MCF 10A (cell line): ENCODE data around the gene MAML2. TPM values are rescaled to one million over a fixed set of nuclear protein-coding genes. Genes with fewer than 3 reads are reported as not detected.

ENCODE experiments used
- BruUV-seq: library from RNA; stranded (reverse); fragments of 400-500 nt; replicated peaks from 2 replicates; lab custom pipeline; 2021; lab: Mats Ljungman, UMichigan
- CTCF ChIA-PET: fragments of 300-600 bp; sonication (Branson Sonifier 250); formaldehyde crosslinking; extraction: SDS; loops from one replicate; lab custom pipeline; 2021; ENCODE audit warnings: antibody characterized with exemption, inconsistent platforms; lab: Yijun Ruan, JAX
- POLR2A ChIA-PET: fragments of 300-600, 350-650 bp; sonication (Branson Sonifier 250); formaldehyde crosslinking; extraction: SDS; loops from one replicate; lab custom pipeline; 2020; ENCODE audit warnings: antibody characterized with exemption, inconsistent platforms; lab: Yijun Ruan, JAX
- DNase-seq: peaks from one replicate; pipeline ENCODE4 v3.0.0-alpha.2; 2018; ENCODE audit not compliant: unreplicated experiment
- H3K27ac Mint-ChIP-seq: one replicate; pipeline ENCODE4 v1.8.0; 2022; ENCODE audit warnings: mild to moderate bottlenecking, low read depth, mixed read lengths; ENCODE audit not compliant: unreplicated experiment
- H3K27me3 Mint-ChIP-seq: one replicate; pipeline ENCODE4 v1.8.0; 2022; ENCODE audit warnings: mixed read lengths; ENCODE audit not compliant: insufficient read depth, unreplicated experiment
- H3K36me3 Mint-ChIP-seq: one replicate; pipeline ENCODE4 v1.8.0; 2022; ENCODE audit warnings: mild to moderate bottlenecking, moderate library complexity, mixed read lengths; ENCODE audit not compliant: insufficient read depth, unreplicated experiment
- H3K4me1 Mint-ChIP-seq: one replicate; pipeline ENCODE4 v1.8.0; 2022; ENCODE audit warnings: mixed read lengths; ENCODE audit not compliant: insufficient read depth, unreplicated experiment
- H3K4me3 Mint-ChIP-seq: one replicate; pipeline ENCODE4 v1.8.0; 2022; ENCODE audit warnings: mild to moderate bottlenecking, moderate library complexity, mixed read lengths; ENCODE audit not compliant: unreplicated experiment
- H3K9me3 Mint-ChIP-seq: one replicate; pipeline ENCODE4 v1.8.0; 2022; ENCODE audit warnings: mixed read lengths; ENCODE audit not compliant: unreplicated experiment
- intact Hi-C: fragments of 100-400 bp; cut with micrococcal nuclease; formaldehyde crosslinking; loops from 2 replicates; pipeline ENCODE4 v1.14.1; 2022
- total RNA-seq: library from RNA; stranded (reverse); gene quantifications from 2 replicates; pipeline ENCODE4 v1.2.3, GENCODE V29; 2022
- TF ChIP-seq, protein P1 (sequence below): fragments of 200-600 bp; IDR thresholded peaks from one replicate; pipeline ENCODE4 v1.8.0; 2022; ENCODE audit warnings: antibody characterized with exemption, mild to moderate bottlenecking; ENCODE audit not compliant: unreplicated experiment

The MAML2 gene
- total RNA-seq, 1 experiment from 2014 or later: 8.6 TPM

DNA sequence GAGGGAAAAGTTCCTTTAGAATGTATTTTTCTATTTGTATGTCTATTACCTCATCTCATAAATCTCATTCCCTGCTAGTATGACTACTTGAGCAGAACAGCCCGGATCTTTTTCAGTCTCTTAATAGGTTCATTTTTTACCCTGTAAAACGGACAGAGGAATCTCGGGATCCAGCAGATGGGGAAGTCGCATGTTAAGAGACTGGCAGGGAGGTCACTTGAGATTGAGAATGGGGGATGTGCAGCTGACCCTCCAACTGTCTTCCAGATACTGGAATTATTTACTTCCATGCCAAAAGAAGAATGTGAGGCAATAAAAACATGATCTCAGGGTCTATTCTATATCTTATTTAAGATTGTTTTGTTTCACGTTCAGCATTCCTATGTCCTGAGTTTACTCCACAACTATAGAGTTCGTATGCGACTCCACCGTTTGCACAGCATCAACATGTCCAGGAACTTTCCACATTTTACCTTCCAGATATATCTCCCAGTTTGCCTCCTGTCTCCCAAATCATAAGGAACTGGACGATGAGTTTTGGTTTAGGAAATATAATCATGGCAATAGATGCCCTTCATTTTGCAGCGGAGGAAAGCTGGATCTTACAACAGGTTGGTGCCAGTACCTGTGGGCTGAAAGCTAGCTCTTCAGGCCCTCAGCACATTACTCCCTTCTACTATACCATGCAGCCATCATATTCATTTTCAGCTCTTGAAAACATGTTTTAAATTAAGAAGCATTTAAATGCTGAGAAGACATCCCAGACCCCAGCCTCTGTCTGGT is 181.5 kb downstream of the MAML2 start:
- peak overlapping the region; percentile 39 for H3K27ac Mint-ChIP-seq
- H3K4me1 Mint-ChIP-seq: peaks cover 21% of the 10 kb centered on the region
- intact Hi-C loops: no loop called here
- DNase-seq: no peak
- no peak overlapping the region for H3K4me3 Mint-ChIP-seq
- TF ChIP-seq, protein P1, sequence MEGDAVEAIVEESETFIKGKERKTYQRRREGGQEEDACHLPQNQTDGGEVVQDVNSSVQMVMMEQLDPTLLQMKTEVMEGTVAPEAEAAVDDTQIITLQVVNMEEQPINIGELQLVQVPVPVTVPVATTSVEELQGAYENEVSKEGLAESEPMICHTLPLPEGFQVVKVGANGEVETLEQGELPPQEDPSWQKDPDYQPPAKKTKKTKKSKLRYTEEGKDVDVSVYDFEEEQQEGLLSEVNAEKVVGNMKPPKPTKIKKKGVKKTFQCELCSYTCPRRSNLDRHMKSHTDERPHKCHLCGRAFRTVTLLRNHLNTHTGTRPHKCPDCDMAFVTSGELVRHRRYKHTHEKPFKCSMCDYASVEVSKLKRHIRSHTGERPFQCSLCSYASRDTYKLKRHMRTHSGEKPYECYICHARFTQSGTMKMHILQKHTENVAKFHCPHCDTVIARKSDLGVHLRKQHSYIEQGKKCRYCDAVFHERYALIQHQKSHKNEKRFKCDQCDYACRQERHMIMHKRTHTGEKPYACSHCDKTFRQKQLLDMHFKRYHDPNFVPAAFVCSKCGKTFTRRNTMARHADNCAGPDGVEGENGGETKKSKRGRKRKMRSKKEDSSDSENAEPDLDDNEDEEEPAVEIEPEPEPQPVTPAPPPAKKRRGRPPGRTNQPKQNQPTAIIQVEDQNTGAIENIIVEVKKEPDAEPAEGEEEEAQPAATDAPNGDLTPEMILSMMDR: no peak
- no peaks in the 10 kb centered on the region for H3K9me3 Mint-ChIP-seq
- ChIA-PET POLR2A (interaction anchor here (0.7 to 2.2 kb wide), 2 partner anchors 77 to 81 kb away, joined by 5 to 9 read pairs; no protein-coding TSS in a partner anchor), CTCF (interaction anchor here (0.6 kb wide), 1 partner anchor 69 kb away, joined by 3 read pairs; no protein-coding TSS in a partner anchor)
- no peaks in the 10 kb centered on the region for H3K27me3 Mint-ChIP-seq
- BruUV-seq: no TSS peak
- no peaks in the 10 kb centered on the region for H3K36me3 Mint-ChIP-seq

DNA sequence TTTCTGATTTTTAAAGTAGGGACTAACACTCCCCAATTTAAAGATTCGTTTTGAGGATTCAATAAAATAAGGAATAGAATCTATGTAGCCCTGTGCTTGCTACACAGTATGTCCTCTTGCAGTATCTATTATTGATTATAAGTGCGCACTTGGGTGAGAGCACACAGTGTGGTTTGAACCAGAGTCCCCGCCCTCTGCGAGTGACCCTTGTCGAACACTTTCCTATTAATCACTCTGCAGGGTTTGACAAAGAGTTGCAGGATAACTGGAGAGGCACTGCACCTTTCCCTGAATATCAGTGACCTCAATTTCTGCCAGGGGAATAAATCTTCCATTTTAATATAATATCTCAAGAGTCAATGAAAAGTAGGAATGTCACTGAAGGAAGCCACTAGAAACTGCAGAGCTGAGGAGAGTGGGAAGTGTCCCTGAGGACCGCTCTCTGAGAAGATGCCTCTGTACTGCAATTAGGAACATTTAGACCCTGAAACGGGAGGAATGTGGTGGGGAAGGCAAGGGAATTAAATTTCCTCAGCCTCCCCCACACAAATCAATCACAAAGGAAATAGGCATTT is 182.2 kb downstream of the MAML2 start:
- POLR2A ChIA-PET: no interaction called here
- TF ChIP-seq, protein P1: no peak
- no peaks in the 10 kb centered on the region for H3K27me3 Mint-ChIP-seq
- H3K4me3 Mint-ChIP-seq: no peak overlapping the region
- intact Hi-C loops: no loop called here
- peaks cover 21% of the 10 kb centered on the region for H3K4me1 Mint-ChIP-seq
- no TSS peak for BruUV-seq
- no peaks in the 10 kb centered on the region for H3K36me3 Mint-ChIP-seq
- H3K27ac Mint-ChIP-seq: peak overlapping the region; percentile 39
- CTCF ChIA-PET: no interaction called here
- no peak for DNase-seq
- H3K9me3 Mint-ChIP-seq: no peaks in the 10 kb centered on the region

DNA sequence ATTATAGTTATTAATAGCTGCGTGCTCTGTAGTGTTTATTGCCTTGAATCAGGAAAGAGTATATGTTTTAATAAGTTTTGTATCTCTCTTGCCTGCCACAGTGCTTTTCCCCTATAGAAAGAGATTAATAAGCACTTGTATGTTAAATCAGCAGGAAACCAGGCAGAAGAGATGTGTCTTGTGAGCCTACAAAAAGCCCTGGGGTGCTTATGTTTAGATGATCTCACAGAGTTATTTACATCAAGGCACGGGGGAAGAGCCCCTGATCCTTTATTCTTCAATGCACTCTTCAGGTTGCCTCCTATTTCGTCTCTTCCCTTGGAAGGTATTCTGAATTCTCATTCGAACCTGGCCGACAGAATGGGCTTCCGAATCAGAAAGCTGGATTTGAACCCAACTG is 183.0 kb downstream of the MAML2 start:
- Mint-ChIP-seq H3K36me3 (no peaks in the 10 kb centered on the region), H3K9me3 (no peaks in the 10 kb centered on the region), H3K4me3 (no peak overlapping the region), H3K27ac (no peak overlapping the region), H3K4me1 (peaks cover 26% of the 10 kb centered on the region), H3K27me3 (no peaks in the 10 kb centered on the region)
- POLR2A ChIA-PET: interaction anchor here (1.0 kb wide), 1 partner anchor 9 kb away, joined by 6 read pairs; no protein-coding TSS in a partner anchor
- TF ChIP-seq, protein P1: no peak
- CTCF ChIA-PET: interaction anchor here (0.5 to 1.2 kb wide), 2 partner anchors 27 to 81 kb away, joined by 3 to 4 read pairs; no protein-coding TSS in a partner anchor
- no TSS peak for BruUV-seq
- DNase-seq: no peak
- intact Hi-C loops: no loop called here

- TF ChIP-seq, protein P1: no peak
- Mint-ChIP-seq H3K9me3 (no peaks in the 10 kb centered on the region), H3K27me3 (no peaks in the 10 kb centered on the region), H3K4me1 (peaks cover 30% of the 10 kb centered on the region), H3K4me3 (no peak overlapping the region), H3K27ac (peak overlapping the region; percentile 88), H3K36me3 (no peaks in the 10 kb centered on the region)
- DNase-seq: no peak
- no TSS peak for BruUV-seq
- ChIA-PET POLR2A (interaction anchor here (1.0 to 1.3 kb wide), 3 partner anchors 8 to 185 kb away, joined by 3 to 5 read pairs (median 3); partner anchors contain the start of gene MAML2), CTCF (interaction anchor here (0.5 to 1.3 kb wide), 5 partner anchors 102 to 323 kb away, joined by 3 to 5 read pairs (median 3); partner anchors contain the start of gene MAML2)
- intact Hi-C loops: no loop called here
These were observed 184.9 kb downstream of the MAML2 start for GRCh38 chr11:96158126-96158525.
